Endothelial cell of umbilical vein (primary cell): ENCODE measurements around the gene EMC8. TPM values are rescaled to one million over a fixed set of nuclear protein-coding genes. Genes with fewer than 3 reads are reported as not detected.

Experiments
- microRNA counts: library from miRNA; unstranded; fragments of <30 nt; microRNA quantifications from one replicate; lab custom pipeline; 2016
- microRNA-seq: library from miRNA; unstranded; fragments of <30 nt; microRNA quantifications from one replicate; pipeline ENCODE4 v1.2.0, GENCODE V29; 2021; ENCODE audit warnings: borderline number of aligned reads, borderline replicate concordance
- polyA plus RNA-seq, 4 experiments: library from polyadenylated mRNA; depleted of rRNA in 3 of 4; stranded (reverse) in 3 of 4; unstranded in 1 of 4; fragments of >200 nt; gene quantifications; 2 replicates each; pipeline versions ENCODE4 v1.2.1 to v1.2.3, GENCODE V29; 2011 to 2012; ENCODE audit warnings: missing spikeins in 1 of 4
- small RNA-seq: library from RNA; depleted of rRNA; stranded (forward); fragments of <200 nt; gene quantifications from one replicate; pipeline ENCODE3, GENCODE V24; 2012; ENCODE audit warnings: low replicate concordance, low read depth; ENCODE audit not compliant: insufficient read depth, insufficient read length
- total RNA-seq: library from RNA; stranded (reverse); gene quantifications from 2 replicates; pipeline ENCODE4 v1.2.3, GENCODE V29; 2021

Gene EMC8
- total and polyA plus RNA-seq, 2 donors (not counting 3 experiments of a cell fraction or from before 2014, with no cell fraction given): 51.2 to 59.6 TPM

MicroRNAs encoded within 50 kb of the gene (microRNA counts, 767-probe panel; counts per million panel counts)
- microRNA hsa-miR-1910 (lab: Ali Mortazavi, UCI): 723 counts per million, percentile 96 among the panel's probes with 10 or more counts

Small RNA genes lying within 50 kb of the gene (microRNA-seq; reads per million reads assigned to microRNA genes)
- gene MIR1910: 9.6 reads per million, percentile 24 among the genes with 10 or more reads in this experiment

Small RNA genes lying within 50 kb of the gene (small RNA-seq; reads per million reads assigned to genes)
- gene RNU1-103P: not detected

Other genes starting within 250 kb of the EMC8 start
- 14.2 and 18.3 TPM in 2 replicates for gene GSE1, start 186.2 kb downstream of the EMC8 start, total RNA-seq
- gene GSE1, start 186.2 kb downstream of the EMC8 start, polyA plus RNA-seq: 4.2 TPM in 2 replicates
- 24.1 and 26.7 TPM in 2 replicates for gene GINS2, start 110.6 kb downstream of the EMC8 start, total RNA-seq
- gene GINS2, start 110.6 kb downstream of the EMC8 start, polyA plus RNA-seq: 7.9 and 10.4 TPM in 2 replicates
- 30.9 and 38.7 TPM in 2 replicates for gene C16orf74, start 48.4 kb downstream of the EMC8 start, total RNA-seq
- gene C16orf74, start 48.4 kb downstream of the EMC8 start, polyA plus RNA-seq: 12.1 and 15.3 TPM in 2 replicates
- gene COX4I1, start 151 bp upstream of the EMC8 start, total RNA-seq: 535 and 560 TPM in 2 replicates
- gene COX4I1, start 151 bp upstream of the EMC8 start, polyA plus RNA-seq: 795 and 953 TPM in 2 replicates
- gene IRF8, start 99.6 kb upstream of the EMC8 start, total RNA-seq: not detected in 2 replicates
- gene IRF8, start 99.6 kb upstream of the EMC8 start, polyA plus RNA-seq: 0.08 TPM in 1 of 2 replicates, not detected in the other